ENCODE measurements around the gene KDM4C.

KDM4C gene

DNA sequence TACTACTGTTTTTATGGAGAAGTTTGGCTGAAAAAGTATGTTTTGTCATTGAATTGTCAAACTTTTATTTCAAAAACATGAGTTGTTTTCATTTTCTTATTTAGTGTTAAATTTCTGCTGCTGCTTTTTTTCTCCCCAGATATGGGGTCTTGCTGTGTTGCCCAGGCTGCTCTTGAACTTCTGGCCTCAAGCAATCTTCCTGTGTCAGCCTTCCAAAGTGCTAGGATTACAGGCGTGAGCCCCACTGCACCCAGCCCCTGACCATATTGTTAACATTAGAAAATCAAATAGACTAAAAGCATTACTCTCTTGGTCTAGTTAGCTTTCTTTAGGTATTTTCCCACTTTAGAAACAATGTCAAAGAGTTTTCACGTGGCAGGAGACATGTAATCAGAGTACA, 215.3 kb downstream of the KDM4C start:
- Histone ChIP-seq H3F3A (ENCODE audit: insufficient read depth) (no peaks in the 10 kb centered on the region), H3K36me3 (ENCODE audit: low read length) (no peaks in the 10 kb centered on the region), H3K9ac (ENCODE audit: low read length) (no peak overlapping the region), H3K9me2 (replicated peaks; ENCODE audit: insufficient read depth, low read length) (no peaks in the 10 kb centered on the region), H4K20me1 (ENCODE audit: low read depth, low read length) (no peaks in the 10 kb centered on the region), H3K27ac (ENCODE audit: low read depth, low read length) (no peak overlapping the region), H3K9me3 (ENCODE audit: insufficient read depth, low read length) (no peaks in the 10 kb centered on the region), H3K4me3 (ENCODE audit: insufficient read depth, low read length, poor library complexity, severe bottlenecking) (no peak overlapping the region), H3K79me2 (ENCODE audit: insufficient read depth, low read length) (no peaks in the 10 kb centered on the region; the same call in 1 of the 2 replicates), H3K4me2 (ENCODE audit: low read depth, low read length, poor library complexity, severe bottlenecking) (no peak overlapping the region), H2AFZ (ENCODE audit: low read depth, low read length, severe bottlenecking) (no peak overlapping the region), H3K27me3 (ENCODE audit: low read length) (no peaks in the 10 kb centered on the region)
- no peak for TF ChIP-seq EZH2phosphoT487 (conservative IDR thresholded peaks at IDR 0.05; ENCODE audit: low read length)
- TF ChIP-seq, protein P1, sequence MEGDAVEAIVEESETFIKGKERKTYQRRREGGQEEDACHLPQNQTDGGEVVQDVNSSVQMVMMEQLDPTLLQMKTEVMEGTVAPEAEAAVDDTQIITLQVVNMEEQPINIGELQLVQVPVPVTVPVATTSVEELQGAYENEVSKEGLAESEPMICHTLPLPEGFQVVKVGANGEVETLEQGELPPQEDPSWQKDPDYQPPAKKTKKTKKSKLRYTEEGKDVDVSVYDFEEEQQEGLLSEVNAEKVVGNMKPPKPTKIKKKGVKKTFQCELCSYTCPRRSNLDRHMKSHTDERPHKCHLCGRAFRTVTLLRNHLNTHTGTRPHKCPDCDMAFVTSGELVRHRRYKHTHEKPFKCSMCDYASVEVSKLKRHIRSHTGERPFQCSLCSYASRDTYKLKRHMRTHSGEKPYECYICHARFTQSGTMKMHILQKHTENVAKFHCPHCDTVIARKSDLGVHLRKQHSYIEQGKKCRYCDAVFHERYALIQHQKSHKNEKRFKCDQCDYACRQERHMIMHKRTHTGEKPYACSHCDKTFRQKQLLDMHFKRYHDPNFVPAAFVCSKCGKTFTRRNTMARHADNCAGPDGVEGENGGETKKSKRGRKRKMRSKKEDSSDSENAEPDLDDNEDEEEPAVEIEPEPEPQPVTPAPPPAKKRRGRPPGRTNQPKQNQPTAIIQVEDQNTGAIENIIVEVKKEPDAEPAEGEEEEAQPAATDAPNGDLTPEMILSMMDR (IDR thresholded peaks at IDR 0.05; ENCODE audit: insufficient read depth, low read length, poor library complexity, severe bottlenecking) = no peak

DNA sequence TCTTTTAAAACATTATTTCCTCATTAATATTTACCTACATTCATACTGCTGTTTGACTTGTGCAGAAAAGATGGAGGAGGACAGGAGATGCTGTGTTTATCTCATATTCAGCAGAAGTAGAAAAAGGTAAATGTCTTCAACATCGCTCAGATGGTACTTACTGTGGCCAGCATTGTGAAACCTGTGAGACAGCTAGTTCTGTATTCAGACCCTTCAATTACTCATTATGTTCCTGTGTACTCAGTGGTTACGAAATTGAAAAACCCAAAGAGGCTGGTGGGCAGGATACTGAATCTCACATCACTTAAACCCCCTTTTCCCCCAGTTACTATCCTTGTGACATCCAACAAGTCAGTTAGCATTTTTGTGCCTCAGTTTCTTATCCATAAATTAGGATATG, 216.0 kb downstream of the KDM4C start:
- Histone ChIP-seq H3K79me2 (ENCODE audit: insufficient read depth, low read length) (no peaks in the 10 kb centered on the region), H3F3A (ENCODE audit: insufficient read depth) (no peaks in the 10 kb centered on the region), H3K4me3 (ENCODE audit: insufficient read depth, low read length, poor library complexity, severe bottlenecking) (no peak overlapping the region), H4K20me1 (ENCODE audit: low read depth, low read length) (no peaks in the 10 kb centered on the region), H3K27me3 (ENCODE audit: low read length) (no peaks in the 10 kb centered on the region), H3K9me3 (ENCODE audit: insufficient read depth, low read length) (no peaks in the 10 kb centered on the region), H3K9ac (ENCODE audit: low read length) (no peak overlapping the region), H3K9me2 (replicated peaks; ENCODE audit: insufficient read depth, low read length) (no peaks in the 10 kb centered on the region), H3K27ac (ENCODE audit: low read depth, low read length) (no peak overlapping the region), H3K4me2 (ENCODE audit: low read depth, low read length, poor library complexity, severe bottlenecking) (no peak overlapping the region), H2AFZ (ENCODE audit: low read depth, low read length, severe bottlenecking) (no peak overlapping the region), H3K36me3 (ENCODE audit: low read length) (no peaks in the 10 kb centered on the region)
- no peak for TF ChIP-seq EZH2phosphoT487 (conservative IDR thresholded peaks at IDR 0.05; ENCODE audit: low read length)
- TF ChIP-seq, protein P1 (IDR thresholded peaks at IDR 0.05; ENCODE audit: insufficient read depth, low read length, poor library complexity, severe bottlenecking) = no peak

DNA sequence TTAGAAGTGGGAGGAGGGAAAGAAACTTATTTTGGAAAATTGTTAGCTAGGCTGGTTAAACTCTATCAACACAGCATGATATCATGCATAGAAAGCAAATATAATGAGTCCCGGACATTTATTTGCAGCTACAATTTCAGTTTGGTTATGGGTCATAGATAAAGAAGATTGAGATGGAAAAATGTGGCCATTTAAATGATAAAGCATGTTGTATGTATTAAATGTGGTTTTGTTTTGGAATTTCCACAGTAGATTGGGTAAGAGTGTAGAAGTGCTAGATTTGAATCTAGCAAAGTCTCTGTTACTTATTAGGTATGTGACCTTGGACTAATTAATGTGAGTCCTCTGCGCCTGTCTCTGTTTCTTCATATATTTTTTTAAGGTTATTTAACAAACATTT, 217.4 kb downstream of the KDM4C start:
- Histone ChIP-seq H3K4me2 (ENCODE audit: low read depth, low read length, poor library complexity, severe bottlenecking) (no peak overlapping the region), H3F3A (ENCODE audit: insufficient read depth) (no peaks in the 10 kb centered on the region)
- TF ChIP-seq EZH2phosphoT487 (conservative IDR thresholded peaks at IDR 0.05; ENCODE audit: low read length) = no peak
- TF ChIP-seq, protein P1 (IDR thresholded peaks at IDR 0.05; ENCODE audit: insufficient read depth, low read length, poor library complexity, severe bottlenecking) = no peak

More for the DNA sequence above, 217.4 kb downstream of the KDM4C start:
- Histone ChIP-seq H3K9me2 (replicated peaks; ENCODE audit: insufficient read depth, low read length) (no peaks in the 10 kb centered on the region), H3K27ac (ENCODE audit: low read depth, low read length) (no peak overlapping the region), H3K36me3 (ENCODE audit: low read length) (no peaks in the 10 kb centered on the region), H4K20me1 (ENCODE audit: low read depth, low read length) (no peaks in the 10 kb centered on the region), H3K9ac (ENCODE audit: low read length) (no peak overlapping the region), H3K79me2 (ENCODE audit: insufficient read depth, low read length) (no peaks in the 10 kb centered on the region; the same call in 1 of the 2 replicates), H3K27me3 (ENCODE audit: low read length) (no peaks in the 10 kb centered on the region), H3K4me3 (ENCODE audit: insufficient read depth, low read length, poor library complexity, severe bottlenecking) (no peak overlapping the region), H2AFZ (ENCODE audit: low read depth, low read length, severe bottlenecking) (no peak overlapping the region), H3K9me3 (ENCODE audit: insufficient read depth, low read length) (no peaks in the 10 kb centered on the region)

Measured in SU-DHL-6 (cell line).